Measurements from ENCODE around the gene SYNPO2. TPM values are rescaled to one million over a fixed set of nuclear protein-coding genes. Genes with fewer than 3 reads are reported as not detected.
"Not testable (repeated sequence)": the region's sequence is repeated elsewhere in the genome, so short reads cannot be mapped to it uniquely, and the experiment has no call there.

Gene SYNPO2
- total RNA-seq, 1 donor from 2014 or later, result 89.8 TPM

- DNase-seq (ENCODE audit: low spot score), result no peak
Measured at GRCh38 chr4:119029847-119030535, 141.3 kb downstream of the SYNPO2 start.

DNA sequence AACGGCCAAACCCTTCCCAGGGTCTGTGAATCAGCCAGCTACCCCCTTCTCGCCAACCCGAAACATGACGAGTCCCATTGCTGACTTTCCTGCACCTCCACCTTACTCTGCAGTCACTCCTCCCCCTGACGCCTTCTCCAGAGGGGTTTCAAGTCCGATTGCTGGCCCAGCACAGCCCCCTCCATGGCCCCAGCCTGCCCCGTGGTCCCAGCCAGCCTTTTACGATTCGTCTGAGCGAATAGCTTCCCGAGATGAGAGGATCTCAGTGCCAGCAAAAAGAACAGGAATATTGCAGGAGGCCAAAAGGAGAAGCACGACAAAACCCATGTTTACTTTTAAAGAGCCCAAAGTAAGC, 141.9 kb downstream of the SYNPO2 start:
- no peak for DNase-seq (ENCODE audit: low spot score)

DNA sequence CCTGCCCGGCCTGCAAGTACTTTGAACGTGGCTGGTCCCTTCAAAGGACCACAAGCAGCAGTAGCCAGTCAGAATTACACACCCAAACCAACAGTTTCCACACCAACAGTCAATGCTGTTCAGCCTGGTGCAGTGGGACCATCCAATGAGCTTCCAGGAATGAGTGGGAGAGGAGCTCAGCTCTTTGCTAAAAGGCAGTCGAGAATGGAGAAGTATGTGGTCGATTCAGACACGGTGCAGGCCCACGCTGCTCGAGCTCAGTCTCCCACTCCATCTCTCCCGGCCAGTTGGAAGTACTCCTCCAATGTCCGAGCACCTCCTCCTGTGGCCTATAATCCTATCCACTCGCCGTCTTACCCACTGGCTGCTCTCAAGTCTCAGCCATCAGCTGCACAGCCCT, 142.6 kb downstream of the SYNPO2 start:
- DNase-seq (ENCODE audit: low spot score), result no peak

DNA sequence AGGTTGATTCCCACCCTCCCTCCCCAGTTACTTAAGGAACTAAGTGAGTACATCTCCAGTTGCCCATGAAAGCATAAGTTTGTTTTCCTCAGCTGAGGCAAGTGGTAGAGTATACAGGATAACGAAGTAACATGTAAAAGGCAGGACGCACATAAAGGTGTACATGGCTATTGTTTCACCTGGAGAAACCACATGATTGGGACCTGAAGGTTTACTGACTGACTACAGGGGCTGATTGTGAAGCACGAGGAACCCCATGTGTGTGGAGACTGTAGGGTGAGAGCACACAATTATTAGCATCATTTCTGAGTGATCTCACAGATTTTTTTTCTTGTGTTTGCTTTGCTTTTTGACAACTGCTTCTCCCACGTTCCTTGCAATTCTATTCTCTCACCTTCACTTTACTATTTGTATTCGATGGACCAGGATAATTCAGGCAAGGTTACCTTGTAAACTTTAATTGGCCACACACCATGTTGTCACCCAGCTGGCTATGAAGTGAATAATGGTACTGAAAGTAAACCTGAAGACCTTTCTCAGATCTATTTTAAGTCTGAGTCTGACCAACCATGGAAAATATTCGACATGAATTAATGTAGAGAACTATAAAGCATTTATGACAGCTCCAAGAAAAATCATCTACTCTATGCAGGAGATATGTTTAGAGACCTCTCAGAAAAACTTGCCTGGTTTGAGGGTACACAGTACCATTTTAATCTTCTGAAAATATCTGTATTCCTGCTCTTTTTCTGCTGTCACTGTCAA, 144.4 kb downstream of the SYNPO2 start:
- DNase-seq (ENCODE audit: low spot score), result no peak

DNA sequence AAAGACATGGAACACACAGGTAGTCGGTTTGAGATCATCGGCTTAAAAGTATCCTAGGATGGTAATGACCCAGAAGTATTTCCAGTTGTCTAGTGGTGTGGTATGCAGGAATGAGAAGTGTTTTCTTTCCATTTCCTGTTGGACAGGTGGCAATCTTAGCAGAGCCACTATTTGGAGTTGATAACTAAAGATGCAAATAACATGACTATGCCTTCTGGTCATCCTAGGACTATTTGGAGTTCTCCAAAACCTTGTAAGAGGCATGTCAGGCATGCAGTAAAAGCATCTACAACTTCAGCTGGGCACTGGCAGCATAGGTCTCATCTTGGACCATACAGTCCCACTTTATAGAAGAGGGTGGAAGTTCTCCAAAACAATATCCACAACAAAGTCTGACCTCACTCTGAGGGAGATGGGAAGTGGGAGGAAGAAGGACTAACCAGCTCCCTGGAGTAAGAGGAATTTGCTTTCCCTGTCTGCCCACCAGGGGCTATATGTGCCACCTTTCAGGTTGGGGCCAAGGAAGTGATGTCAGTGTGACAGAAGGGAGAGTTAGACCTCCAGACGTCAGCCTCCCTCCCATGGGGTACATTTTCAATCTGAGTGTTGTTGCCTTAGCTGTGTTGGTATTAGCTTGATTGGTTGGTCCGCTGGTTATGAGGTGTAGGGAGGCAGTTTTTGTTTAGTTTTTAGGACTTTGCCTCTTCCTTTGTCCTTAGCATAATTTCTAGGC, 145.8 kb downstream of the SYNPO2 start:
- no peak for DNase-seq (ENCODE audit: low spot score)

GRCh38 chr4:119035951-119036737, 147.5 kb downstream of the SYNPO2 start:
- no peak for DNase-seq (ENCODE audit: low spot score)

DNA sequence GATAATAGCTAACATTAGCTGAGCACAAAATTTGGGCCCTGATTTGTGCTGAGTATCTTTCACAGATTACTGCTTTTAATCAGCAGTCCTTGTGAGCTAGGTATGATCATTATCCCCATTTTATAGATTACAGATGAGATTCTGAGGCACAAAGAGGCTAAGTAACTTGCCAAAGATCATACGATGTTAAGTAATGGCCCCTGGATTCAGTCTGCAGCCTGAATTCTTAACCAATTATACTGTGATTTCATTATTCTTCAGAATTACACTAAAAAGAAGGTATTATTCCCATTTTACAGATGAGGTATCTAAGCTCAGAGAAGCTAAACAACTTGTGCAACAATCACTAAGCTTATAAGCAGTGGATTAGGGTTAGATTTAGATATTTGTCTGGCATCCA, 149.1 kb downstream of the SYNPO2 start:
- DNase-seq (ENCODE audit: low spot score), result no peak

GRCh38 chr4:119038116-119038841, 149.6 kb downstream of the SYNPO2 start:
- DNase-seq (ENCODE audit: low spot score), result no peak

DNA sequence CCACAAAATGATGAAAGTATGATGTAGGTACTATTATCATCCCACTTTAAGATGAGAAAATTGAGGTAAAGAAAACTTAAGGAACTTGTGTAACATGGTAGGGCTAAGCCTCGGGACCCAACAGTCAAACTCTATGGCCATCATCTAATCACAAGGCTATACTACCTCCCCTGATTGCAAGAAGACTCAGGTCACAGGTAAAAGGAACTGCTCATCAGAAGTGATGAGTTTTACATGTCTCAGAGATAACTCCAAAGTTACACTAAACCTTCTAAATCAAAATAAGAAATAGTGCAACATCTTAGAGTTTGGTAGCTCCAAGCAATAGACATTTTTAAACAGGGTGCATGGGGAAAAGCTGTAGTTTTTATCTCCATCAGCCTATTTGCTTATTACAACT, 150.5 kb downstream of the SYNPO2 start:
- DNase-seq (ENCODE audit: low spot score), result no peak

GRCh38 chr4:119039779-119040178, 151.1 kb downstream of the SYNPO2 start:
- DNase-seq (ENCODE audit: low spot score), result no peak

DNA sequence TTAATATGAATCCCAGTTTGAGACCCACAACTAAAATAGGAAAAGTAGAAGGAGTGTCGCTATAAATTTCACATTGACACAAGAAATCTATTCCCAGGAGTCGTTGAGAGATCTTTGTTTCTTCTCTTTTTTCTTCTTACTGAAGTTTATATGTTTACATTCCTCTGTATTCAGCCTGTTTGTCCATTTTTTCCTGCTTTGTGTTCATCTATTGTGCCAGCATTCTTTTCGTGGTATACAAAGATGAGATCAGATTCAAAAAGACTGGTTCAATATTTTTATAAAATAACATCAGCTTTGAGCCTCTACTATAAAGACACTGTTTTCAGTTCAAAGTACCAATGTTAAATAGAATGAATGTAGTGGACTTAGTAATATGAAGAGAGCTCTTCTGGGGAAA, 151.6 kb downstream of the SYNPO2 start:
- no peak for DNase-seq (ENCODE audit: low spot score)

- no peak for DNase-seq (ENCODE audit: low spot score)
Measured at GRCh38 chr4:119040694-119041185, 152.1 kb downstream of the SYNPO2 start.

DNA sequence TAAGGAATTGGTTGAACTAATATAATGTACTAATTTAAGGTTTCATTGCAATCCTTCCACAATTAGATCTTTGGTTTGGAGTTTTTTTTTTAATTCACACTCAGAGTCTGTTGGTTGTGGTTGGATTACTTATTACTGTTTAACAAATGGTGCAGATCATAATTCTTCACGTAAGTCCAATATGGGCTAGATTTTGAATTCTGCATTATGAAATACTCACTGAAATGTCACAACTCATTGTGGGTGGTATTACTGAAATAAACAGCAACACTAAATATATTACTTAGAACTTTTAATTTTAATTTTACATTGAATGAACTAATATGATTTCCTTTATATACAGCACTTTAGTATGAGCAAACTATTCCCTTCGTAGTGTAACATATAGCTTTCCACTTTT, 152.7 kb downstream of the SYNPO2 start:
- DNase-seq (ENCODE audit: low spot score), result no peak

DNA sequence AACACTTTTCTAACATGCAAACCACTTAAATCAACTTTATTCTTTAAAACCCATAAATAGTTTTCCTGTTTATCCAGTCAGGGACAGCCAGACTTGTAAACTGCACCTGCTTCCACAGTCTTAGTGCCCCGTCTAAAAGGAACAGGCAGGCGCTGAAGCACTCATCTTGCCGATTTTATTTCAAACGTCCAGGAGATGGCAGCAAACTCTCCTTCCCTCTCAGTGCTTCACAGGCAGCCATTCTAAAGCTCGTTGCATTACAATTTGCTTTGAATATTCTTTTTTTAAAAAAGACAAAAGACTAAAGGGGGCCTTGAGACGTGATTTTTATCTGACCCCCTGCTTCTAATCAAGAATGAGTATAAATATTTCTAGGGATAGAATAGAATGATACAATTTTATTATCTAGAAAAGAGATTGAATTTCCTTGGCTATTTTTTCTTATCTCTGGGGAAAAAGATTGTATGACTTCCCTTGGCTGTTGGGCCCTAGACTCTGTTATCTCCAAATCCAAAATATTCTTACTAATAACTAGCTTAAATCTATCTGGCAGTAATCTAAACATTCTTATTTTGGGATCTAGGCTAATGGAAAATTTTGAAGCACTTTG, 153.4 kb downstream of the SYNPO2 start:
- no peak for DNase-seq (ENCODE audit: low spot score)

DNA sequence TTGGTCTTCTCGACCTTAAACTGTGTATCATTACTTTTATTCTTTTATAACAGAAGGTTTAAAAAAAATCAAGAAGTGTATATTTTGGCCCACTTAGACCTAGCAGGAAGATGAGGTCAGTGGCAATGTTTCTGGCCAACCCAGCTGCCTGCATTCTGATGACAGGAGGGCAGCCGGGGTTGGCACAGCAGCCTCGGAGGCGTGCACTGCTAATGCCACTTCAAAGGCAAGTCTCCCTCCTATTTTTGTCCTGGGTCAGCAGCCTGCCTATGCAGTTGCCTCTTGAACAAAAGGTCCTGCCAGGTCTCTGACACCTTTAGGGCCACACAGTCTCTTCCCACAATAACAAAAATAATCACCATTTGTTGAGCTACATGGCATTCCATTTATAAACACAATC, 157.6 kb downstream of the SYNPO2 start:
- DNase-seq (ENCODE audit: low spot score), result no peak

GRCh38 chr4:119047059-119047458, 158.4 kb downstream of the SYNPO2 start:
- DNase-seq (ENCODE audit: low spot score), result not testable (repeated sequence)

- DNase-seq (ENCODE audit: low spot score), result no peak
Measured at GRCh38 chr4:119048446-119048845, 159.8 kb downstream of the SYNPO2 start.

DNA sequence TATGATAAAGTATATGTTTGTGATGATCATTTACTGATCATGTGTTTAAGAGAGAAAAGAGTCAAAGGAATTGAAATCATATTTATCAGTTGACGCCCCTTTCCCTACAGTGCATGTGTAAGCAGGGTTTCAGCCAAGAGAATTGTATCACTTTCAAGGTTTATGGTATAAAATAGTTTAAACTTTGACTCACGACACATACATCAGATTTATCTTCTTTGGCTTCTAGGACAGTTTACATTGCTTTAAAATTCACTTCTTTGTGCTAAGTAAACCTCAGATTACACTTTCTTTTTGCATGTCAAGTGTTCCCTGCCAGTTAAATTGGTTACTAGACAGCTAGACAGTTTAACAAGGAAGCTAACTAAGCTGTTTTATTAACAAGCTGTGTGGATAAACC, 160.7 kb downstream of the SYNPO2 start:
- DNase-seq (ENCODE audit: low spot score), result no peak

- DNase-seq (ENCODE audit: low spot score), result no peak
Measured at GRCh38 chr4:119050527-119051090, 162.0 kb downstream of the SYNPO2 start.

- DNase-seq (ENCODE audit: low spot score), result no peak
Measured at GRCh38 chr4:119053245-119053644, 164.6 kb downstream of the SYNPO2 start.
